Fibroblast of skin of right quadriceps (primary cell): ENCODE measurements around the gene ITGA2.
"Not testable (repeated sequence)": the region's sequence is repeated elsewhere in the genome, so short reads cannot be mapped to it uniquely, and the experiment has no call there.

ENCODE experiments used
- DNase-seq: peaks from one replicate; pipeline ENCODE4 v3.0.0-alpha.2; 2013

ITGA2 gene

GRCh38 chr5:52989025-52989780 is at the start of gene ITGA2:
Gene ITGA2, plus strand, starts transcription at chr5:52989352. Its CDS starts 117 bp downstream, at chr5:52989469.
- peak; percentile 39 for DNase-seq

- no peak for DNase-seq
Measured at GRCh38 chr5:52943285-52943684, 45.9 kb upstream of the ITGA2 start.

GRCh38 chr5:52943808-52944207 is 45.3 kb upstream of the ITGA2 start:
- DNase-seq: no peak

GRCh38 chr5:52945040-52945439 is 44.1 kb upstream of the ITGA2 start:
- DNase-seq: no peak

- DNase-seq: peak; percentile 10
Measured at GRCh38 chr5:52947208-52947607, 41.9 kb upstream of the ITGA2 start.

- peak; percentile 25 for DNase-seq
Measured at GRCh38 chr5:52947851-52948250, 41.3 kb upstream of the ITGA2 start.

- peak; percentile 83 for DNase-seq
Measured at GRCh38 chr5:52948418-52949076, 40.6 kb upstream of the ITGA2 start.

GRCh38 chr5:52950686-52951085 is 38.5 kb upstream of the ITGA2 start:
- DNase-seq: no peak

GRCh38 chr5:52952483-52952882 is 36.7 kb upstream of the ITGA2 start:
- DNase-seq: no peak

GRCh38 chr5:52956014-52956413 is 33.1 kb upstream of the ITGA2 start:
- DNase-seq: no peak

- DNase-seq: peak; percentile 14
Measured at GRCh38 chr5:52956915-52957747, 32.0 kb upstream of the ITGA2 start.

GRCh38 chr5:52961274-52961681 is 27.9 kb upstream of the ITGA2 start:
- DNase-seq: peak; percentile 63

- no peak for DNase-seq
Measured at GRCh38 chr5:52963636-52964035, 25.5 kb upstream of the ITGA2 start.

- no peak for DNase-seq
Measured at GRCh38 chr5:52964138-52964537, 25.0 kb upstream of the ITGA2 start.

- not testable (repeated sequence) for DNase-seq
Measured at GRCh38 chr5:52976157-52976556, 13.0 kb upstream of the ITGA2 start.

GRCh38 chr5:52977264-52977897 is 11.8 kb upstream of the ITGA2 start:
- no peak for DNase-seq

- DNase-seq: no peak
Measured at GRCh38 chr5:52981507-52981906, 7.6 kb upstream of the ITGA2 start.

- DNase-seq: peak; percentile 27
Measured at GRCh38 chr5:52983731-52984636, 5.2 kb upstream of the ITGA2 start.

GRCh38 chr5:52985306-52985705 is 3.8 kb upstream of the ITGA2 start:
- no peak for DNase-seq

- DNase-seq: peak; percentile 49
Measured at GRCh38 chr5:52987711-52988331, 1.3 kb upstream of the ITGA2 start.

GRCh38 chr5:52988335-52989024 is 672 bp upstream of the ITGA2 start:
- no peak for DNase-seq
